GM21423 (cell line): ENCODE results near the gene NUP50.
A peak's percentile ranks its signal among the peaks of the same experiment; 100 is the strongest.

Experiments
- ATAC-seq: cut with Tn5 transposase; IDR thresholded peaks from one replicate; pipeline ENCODE4 v1.9.1; 2021; ENCODE audit warnings: mild to moderate bottlenecking, moderate library complexity; ENCODE audit not compliant: unreplicated experiment

NUP50 gene, protein sequence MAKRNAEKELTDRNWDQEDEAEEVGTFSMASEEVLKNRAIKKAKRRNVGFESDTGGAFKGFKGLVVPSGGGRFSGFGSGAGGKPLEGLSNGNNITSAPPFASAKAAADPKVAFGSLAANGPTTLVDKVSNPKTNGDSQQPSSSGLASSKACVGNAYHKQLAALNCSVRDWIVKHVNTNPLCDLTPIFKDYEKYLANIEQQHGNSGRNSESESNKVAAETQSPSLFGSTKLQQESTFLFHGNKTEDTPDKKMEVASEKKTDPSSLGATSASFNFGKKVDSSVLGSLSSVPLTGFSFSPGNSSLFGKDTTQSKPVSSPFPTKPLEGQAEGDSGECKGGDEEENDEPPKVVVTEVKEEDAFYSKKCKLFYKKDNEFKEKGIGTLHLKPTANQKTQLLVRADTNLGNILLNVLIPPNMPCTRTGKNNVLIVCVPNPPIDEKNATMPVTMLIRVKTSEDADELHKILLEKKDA

DNA sequence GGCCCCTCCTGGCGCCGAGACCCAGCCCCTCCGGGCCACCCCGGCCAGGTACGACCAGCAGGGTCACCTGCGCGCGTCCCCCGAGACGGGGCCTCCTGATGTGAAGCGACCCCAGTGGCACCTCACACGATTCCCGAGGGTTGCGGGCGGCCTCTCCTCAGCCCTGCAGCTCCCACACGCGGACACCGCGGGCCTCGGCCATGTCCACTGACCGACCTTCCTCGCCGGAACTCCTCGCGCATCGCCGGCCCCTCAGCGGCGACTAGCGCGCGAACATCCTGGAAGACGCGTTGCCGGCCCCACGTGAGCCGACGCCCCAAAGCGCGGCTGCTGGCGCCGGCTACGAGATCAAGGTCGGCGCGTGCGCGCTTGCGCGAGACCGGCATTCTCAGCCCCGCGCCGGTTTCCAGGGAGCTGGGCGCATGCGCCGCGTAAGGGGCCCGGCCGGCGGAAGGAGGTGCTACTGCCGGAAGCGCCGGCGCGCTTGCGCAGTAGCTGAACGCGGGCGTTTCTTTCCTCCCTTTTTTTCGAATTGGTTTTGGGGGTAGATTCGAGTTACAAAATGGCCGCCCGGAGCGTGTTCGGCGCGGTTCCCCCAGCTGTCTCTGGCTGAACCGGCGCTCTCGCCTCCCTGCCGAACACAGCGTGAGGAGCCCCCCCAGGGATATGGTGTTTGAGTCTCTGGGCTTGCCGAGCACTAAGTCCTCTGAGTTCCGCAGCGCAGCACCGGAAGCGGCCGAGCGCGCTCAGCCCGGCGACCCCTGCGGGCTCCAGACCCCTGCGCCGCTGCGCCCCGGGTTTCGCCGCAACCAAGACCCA is at the start of gene NUP50:
NUP50 (plus strand) TSS at position 475 of the 819 bp plus-strand sequence. CDS start 4,253 bp downstream, outside the sequence.
- ATAC-seq, result peak; percentile 72

DNA sequence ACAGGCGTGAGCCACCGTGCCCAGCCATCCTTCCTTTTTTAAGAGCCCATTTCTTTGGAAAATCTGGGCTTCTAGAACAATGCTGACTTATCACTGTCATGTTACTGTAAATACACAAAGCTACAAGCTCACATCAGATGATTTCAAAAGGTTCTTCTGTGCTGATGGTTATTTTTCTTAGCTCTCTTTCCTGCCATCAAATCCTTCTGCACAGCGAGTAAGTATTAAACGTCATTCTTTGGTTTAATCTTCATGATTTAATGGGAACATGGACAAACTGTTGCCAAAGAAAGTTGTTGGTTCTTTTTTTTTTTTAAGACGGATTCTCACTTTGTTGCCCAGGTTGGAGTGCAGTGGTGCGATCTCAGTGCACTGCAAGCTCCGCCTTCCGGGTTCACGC is 43.3 kb upstream of the NUP50 start:
- ATAC-seq, result no peak

DNA sequence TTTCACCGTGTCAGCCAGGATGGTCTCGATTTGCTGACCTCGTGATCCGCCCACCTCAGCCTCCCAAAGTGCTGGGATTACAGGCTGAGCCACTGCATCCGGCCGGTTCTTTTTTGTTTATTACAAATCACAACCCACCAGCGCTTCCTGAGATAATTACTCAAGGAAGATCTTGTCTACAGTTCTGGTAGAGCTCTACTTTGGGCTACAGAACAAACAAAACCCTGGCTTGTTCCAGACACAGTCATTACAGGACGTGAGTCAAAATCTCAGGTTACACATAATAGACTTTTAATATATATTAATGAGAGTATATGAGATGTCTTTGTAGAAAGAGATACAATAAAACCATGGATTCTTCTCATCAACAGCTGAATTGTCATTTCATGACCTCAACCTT is 42.8 kb upstream of the NUP50 start:
- ATAC-seq, result no peak

DNA sequence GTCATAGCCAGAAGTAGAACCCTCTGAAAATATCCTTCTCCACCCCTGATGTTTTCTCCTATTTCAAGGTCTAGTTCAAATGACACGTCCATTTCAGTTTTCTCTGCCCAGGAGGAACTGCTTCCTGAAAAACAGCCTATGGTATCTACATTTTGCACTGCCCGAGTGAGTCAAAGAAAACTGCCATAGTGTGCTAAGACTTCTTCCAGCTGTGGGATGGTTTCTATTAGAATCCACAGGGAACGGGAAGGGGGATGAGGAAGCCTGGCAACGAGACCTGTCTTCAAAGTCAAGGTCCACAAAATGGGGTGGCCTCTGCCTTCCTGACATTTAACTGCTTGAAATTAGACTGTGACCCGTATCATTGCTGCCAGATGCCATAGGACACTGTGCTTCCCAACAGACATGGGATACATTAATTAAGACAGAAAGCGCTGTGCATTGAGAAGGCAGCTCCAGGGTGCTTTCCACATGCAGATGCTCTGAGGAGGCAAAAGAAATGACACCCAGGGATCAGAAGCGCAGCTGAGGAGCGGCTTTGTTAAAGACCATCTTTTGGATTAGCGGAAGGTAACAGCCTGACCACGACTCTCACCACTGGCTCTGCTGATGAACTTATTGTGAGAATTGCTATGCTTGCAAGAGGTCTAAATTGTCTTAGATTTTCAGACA is 39.4 kb upstream of the NUP50 start:
- ATAC-seq, result no peak

DNA sequence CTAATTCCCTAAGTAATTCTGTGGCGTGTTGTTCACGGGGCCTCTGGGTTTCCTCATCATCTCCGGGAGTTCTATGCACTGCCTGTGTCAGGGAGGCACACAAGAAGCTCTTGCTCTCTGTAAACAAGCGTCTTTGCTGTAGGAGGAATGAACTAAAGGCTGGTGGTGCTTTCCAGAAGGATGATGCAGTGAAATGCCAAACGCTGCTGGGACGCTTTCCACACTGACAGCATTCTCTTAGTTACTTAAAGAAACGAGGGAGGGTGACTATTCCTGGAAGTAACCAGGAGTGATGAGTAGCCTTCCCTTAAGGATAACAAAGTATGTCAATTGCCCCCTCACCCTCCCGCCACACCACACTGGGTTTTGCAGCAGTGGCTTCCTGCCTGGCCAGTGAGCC is 38.5 kb upstream of the NUP50 start:
- ATAC-seq, result no peak

DNA sequence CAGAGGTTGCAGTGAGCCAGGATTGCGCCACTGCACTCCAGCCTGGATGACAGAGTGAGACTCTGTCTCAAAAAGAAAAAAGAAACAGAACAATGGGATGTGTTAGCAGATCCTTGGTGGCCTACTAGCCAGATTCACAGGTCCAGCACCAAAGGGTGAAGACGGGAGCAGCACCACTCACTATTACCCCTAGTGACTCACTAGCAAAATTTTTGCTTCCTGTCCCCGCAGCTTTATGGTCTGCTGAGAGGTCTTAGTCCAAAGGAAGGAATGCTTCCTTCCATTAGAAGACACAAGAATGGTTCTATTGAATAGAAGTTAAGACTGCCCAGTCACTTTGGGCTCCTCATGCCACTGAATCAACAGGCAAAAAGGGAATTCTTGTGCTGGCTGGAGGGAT is 35.9 kb upstream of the NUP50 start:
- no peak for ATAC-seq

DNA sequence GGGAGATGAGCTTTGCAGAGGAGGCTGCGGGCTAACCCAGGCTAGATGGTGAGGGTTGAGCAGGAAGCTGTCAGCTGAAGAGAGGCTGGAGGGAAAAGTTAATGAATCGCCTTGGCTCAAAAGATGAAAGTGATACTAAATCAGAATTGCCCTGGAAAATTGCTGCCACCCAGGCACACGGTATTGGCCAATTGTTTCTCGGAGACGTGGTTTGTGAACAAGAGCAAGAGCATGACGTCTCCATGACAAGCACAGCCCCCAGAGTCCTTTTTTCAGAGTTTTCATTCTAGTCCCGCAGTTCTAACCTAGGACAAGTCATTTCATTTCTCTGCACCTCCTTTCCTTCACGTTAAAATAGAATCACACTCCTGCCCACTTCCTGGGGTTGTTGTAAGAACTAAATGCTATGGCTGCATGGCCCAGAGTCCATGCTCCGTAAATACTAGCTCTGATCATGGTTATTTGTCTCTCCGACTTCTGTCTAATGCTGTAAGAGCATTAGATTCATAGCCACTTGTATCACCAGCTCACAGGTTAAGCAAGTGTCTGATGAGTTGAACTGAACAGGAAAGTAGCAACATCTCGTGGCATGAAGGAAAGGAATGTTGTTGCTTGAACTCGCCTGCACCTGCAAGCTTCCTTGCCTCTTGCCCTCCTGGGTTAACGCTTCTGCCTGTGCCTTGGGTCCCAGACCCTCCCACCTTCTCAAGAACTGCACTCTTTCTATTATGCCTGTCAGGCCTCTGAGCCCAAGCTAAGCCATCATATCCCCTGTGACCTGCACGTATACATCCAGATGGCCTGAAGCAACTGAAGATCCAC is 33.8 kb upstream of the NUP50 start:
- no peak for ATAC-seq

DNA sequence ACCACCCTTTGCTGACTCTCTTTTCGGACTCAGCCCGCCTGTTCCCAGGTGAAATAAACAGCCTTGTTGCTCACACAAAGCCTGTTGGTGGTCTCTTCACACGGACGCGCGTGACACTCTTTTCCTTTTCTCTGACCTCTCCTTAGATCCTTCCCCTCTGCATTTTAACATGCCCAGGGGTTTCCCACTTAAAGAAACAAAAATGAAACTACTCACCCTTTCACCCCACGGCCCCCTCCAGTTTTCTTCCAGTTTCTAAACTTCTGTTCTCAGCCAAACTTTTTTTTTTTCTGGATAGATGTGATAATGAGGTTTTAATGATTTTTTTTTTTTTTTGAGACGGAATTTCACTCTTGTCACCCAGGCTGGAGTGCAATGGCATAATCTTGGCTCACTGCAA is 32.8 kb upstream of the NUP50 start:
- ATAC-seq, result no peak

DNA sequence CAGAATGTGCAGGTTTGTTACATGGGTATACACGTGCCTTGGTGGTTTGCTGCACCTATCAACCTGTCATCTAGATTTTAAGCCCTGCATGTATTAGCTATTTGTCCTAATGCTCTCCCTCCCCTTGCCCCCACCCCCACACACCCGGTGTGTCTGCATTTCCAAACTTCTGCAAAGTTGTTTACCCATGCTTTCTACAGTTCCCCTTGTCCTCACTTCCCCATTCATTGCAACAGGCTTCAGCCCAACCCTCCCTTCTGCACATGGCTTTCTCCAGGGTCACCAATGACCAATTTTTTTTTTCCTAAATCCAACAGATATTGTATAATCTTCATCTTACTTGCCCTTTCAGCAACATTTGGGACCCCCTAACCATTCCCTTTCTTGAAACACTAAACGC is 32.0 kb upstream of the NUP50 start:
- ATAC-seq, result no peak

DNA sequence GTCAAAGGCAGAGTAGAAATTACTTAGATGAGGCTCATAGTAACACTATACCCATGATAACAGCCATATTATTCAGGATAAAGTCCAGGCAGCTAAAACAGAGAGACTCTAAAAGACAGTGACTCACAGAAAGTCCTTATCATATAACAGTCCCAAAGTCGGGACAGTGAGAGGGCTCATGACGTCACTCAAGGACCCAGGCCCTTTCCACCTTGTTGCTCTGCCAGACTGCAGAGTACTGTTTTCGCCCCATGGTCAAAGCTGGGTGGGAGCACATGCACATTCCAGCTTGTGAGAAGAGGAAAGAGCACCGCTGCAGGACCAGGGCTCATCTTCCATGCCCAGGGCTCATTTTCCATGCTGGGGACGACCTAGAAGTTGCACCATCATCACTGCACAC is 29.4 kb upstream of the NUP50 start:
- ATAC-seq, result no peak

DNA sequence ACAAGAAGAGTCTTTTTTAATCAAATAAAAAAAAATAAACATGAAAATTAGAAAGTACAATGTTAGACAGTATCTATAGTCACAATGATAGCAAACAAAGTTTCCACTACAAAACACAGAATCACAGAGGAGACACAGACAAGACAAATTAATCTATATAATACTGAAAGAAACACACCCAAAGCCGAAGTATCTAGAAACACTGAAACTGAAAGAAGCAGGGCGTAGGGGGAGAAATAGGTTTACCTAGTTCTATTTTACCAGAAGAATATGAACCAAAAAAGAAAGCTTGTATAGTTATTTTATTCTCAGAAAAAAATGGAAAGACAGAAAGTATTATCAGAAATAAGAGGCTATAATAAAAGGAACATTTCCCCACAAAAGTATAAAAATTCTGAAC is 27.1 kb upstream of the NUP50 start:
- no peak for ATAC-seq

DNA sequence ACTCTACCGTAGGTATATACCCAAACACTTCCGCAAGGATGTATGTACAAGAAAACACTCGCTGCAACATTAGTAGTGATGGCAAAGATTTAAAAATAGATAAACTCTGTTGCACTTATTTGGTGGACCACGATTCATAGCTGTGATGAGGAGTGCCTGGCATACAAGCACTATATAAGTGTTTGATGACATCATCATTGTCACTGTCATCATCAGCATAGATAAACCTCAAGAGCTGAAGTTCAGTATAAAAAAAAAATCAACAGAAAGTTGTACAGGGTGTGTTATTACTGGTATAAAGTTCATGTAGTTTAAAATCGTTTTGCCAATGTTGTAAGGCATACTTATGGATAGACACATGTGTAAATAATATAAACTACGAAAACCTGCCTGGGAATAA is 24.0 kb upstream of the NUP50 start:
- ATAC-seq, result no peak

DNA sequence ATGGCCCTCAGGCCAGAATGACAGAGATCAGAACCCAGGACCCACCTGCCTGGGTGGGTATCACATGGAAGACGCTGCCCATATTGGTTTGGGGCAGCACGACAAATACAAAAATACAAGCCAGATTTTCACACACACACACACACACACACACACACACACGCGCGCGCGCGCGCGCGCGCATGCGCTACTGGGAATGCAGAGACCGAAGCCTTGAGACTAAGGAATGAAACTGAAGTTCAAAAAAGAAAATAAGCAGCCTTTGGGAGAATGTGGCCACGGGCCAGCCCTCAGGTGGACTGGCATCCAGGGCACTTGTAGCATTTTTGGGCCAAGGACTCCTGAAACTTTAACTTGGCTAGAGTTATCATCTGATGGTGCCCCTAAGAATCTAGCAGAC is 21.3 kb upstream of the NUP50 start:
- no peak for ATAC-seq

DNA sequence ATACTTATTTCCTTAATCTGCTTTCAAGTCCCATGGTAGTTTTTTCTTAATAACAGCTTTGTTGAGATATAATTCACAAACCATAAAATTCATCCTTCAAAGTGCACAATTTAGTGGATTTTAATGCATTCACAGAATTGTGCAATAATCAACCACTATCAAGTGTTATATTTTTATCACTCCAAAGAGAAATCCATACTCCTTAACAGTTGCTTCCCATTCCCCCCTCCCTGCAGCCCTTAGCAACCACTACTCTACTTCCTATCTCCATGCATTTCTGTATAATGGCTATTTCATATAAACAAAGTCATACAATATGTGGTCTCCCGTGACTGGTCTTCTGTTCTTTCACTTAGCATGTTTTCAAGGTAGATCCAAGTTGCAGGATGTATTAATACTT is 18.8 kb upstream of the NUP50 start:
- no peak for ATAC-seq

DNA sequence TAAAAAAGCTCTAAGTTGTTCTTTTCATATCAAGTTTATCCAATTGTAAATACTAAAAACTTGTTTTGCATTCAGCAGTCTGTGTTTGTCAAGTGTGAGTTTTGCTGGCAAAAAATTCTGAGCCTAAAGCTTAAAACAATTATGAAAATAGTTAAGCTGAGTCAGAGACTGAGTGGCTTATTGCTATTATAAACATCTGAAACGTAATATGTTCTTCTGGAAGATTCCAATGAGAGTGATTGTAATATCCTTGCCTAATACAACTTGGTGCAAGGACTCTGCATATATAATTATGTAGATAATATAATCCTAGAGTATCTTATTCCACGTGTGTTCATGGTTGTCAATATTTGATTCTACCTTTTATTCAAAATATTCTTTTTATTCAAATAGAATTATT is 14.1 kb upstream of the NUP50 start:
- ATAC-seq, result no peak

DNA sequence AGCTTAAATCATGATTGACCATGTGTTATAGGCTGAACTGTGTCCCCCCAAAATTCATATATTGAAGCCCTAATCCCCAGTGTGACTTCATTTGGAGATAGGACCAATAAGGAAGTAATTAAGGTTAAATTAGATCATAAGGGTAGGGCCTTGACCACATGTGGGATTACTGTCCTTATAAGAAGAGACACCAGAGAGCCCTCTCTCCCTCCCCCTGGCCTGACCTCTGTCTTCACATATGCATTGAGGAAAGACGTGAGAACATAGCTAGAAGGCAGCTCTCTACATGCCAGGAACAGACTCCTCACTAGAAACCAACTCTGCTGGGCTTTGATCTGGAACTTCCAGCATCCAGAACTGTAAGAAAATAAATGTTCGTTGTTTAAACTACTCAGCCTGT is 13.6 kb upstream of the NUP50 start:
- no peak for ATAC-seq

DNA sequence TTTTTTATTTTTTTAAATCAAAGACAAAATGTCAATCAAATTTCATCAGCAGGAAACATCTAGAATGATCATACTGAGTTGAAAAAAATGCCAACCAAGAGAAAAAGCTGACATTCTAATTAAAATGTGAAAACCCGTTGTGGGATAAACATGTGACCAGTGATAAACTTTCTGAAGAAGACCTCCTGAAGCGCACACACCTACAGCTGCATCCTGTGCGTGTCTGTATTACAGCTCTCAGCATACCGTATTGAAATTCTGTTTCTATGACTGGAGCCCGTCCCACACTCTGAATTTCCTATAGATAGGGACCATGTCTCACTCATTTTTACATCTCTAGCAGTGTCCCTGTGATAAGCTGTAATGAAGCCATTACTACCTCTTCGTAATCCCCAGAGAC is 12.2 kb upstream of the NUP50 start:
- no peak for ATAC-seq

DNA sequence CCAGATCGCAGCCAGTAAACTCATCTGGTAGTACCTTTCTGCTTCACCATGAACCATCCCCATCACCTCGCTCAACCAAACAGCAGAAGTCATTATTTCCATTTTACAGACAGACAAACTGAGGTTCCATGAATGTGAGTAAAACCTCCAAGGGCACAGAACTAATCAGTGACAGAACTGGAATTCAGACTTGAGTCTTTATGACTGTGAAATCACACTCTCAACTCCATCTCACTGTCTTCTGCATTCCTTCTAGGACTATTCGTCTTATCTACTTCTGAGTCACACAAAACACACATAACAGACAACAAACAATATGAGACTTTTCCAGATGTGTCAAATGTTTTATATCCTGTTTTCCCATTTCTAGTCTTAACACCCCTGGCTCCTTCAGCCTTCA is 9.3 kb upstream of the NUP50 start:
- no peak for ATAC-seq

DNA sequence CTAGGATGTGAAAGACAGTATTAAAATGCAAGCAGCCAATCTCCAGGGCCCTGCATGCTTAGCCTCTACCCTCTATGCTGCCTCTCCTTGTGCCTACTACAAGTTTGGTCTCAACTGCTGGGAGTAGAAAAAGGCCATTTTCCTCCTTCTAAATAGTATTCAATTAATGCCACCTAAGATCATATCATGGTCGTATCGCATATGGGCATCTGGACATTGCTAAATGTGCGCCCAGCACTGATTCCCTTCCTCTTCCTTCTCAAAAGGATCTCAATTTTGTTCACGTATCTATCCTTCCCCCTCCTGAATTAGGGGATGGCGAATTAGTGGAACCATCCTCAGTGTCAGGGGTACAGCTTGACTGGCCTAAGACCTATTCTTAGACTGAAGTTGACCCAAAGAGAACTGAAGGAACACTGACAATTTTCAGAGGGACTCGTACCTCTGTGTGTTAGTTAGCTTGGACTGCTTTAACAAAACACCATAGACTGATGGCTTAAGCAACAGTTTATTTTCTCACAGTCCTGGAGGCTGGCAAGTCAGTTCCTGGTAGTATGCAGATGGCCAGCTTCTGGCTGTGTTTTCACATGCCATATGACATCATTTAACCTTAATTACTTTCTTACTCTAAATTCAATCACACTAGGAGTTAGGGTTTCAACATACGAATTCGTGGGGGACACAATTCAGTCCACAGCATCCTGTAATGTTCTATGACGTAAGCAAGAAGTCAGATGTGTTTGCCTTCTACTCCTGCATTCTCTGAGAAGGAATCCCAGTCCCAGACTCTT is 8.5 kb upstream of the NUP50 start:
- no peak for ATAC-seq

DNA sequence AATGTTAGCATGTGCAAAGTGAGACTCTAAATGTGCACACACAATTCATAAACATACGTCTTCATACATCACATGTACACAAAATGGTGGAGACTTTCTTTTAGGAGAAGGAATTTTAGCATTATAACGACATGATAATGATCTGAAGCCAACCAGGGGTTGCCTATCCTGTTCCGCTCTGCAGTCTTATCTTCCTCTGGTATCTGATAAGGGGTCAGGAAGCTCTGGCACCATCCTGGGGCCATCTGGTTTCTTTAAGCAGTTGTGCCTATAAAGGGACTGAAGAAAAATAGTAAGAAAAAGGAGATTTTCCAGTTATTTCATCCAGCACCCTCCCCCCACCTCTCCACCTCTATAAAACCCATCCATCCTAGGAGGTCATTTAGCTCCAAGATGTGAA is 5.8 kb upstream of the NUP50 start:
- ATAC-seq, result no peak
